HEK293 (cell line): ENCODE results near the gene TTC27.

Source experiments
- CTCF ChIA-PET: fragments of 350-600 bp; formaldehyde crosslinking; extraction: SDS; loops from one replicate; lab custom pipeline; 2021; ENCODE audit warnings: antibody characterized with exemption; lab: Yijun Ruan, JAX
- POLR2A ChIA-PET: fragments of 300-600 bp; formaldehyde crosslinking; extraction: SDS; loops from one replicate; lab custom pipeline; 2020; ENCODE audit warnings: antibody characterized with exemption, inconsistent platforms; lab: Yijun Ruan, JAX
- H3K27ac ChIP-seq: fragments of 200-500 bp; sonication (Bioruptor generic); 2 replicates; pipeline ENCODE4 v1.5.1; 2014; ENCODE audit warnings: low read depth, low read length, control low read depth, inconsistent platforms; ENCODE audit errors: extremely low read depth
- H3K36me3 ChIP-seq, 2 experiments: fragments of 200-500 bp in 1 of 2; sonication (Bioruptor generic) in 1 of 2; 1 replicate in 1 of 2; 2 replicates in 1 of 2; pipeline ENCODE4 v1.5.1; 2014 to 2017; ENCODE audit warnings: inconsistent platforms in 2 of 2, low read length in 2 of 2; ENCODE audit not compliant: control insufficient read depth in 2 of 2, insufficient read depth in 1 of 2
- H3K4me1 ChIP-seq: fragments of 200-500 bp; sonication (Bioruptor generic); 2 replicates; pipeline ENCODE4 v1.5.1; 2014; ENCODE audit warnings: mild to moderate bottlenecking, low read length, inconsistent platforms; ENCODE audit not compliant: control insufficient read depth, insufficient read depth
- H3K4me3 ChIP-seq: 2 replicates; pipeline ENCODE4 v1.5.1; 2011; ENCODE audit warnings: low read depth, mild to moderate bottlenecking, control low read depth, low read length, moderate library complexity
- H3K9me3 ChIP-seq: fragments of 200-500 bp; sonication (Bioruptor generic); 2 replicates; pipeline ENCODE4 v1.5.1; 2014; ENCODE audit warnings: low read depth, low read length, inconsistent platforms; ENCODE audit not compliant: control insufficient read depth, insufficient read depth
- ZBTB8A ChIP-seq: fragments of 450-650 bp; formaldehyde crosslinking; IDR thresholded peaks from 2 replicates; pipeline ENCODE4 v1.5.1; 2016; ENCODE audit warnings: missing biosample characterization, missing genetic modification characterization
- ZNF133 ChIP-seq: fragments of 450-650 bp; formaldehyde crosslinking; IDR thresholded peaks from 2 replicates; pipeline ENCODE4 v1.5.1; 2016; ENCODE audit warnings: missing biosample characterization, missing genetic modification characterization
- ZNF175 ChIP-seq: fragments of 450-650 bp; formaldehyde crosslinking; IDR thresholded peaks from 2 replicates; pipeline ENCODE4 v1.5.1; 2016; ENCODE audit warnings: missing biosample characterization, missing genetic modification characterization
- ZNF24 ChIP-seq: fragments of 450-650 bp; formaldehyde crosslinking; IDR thresholded peaks from 2 replicates; pipeline ENCODE4 v1.5.1; 2016; ENCODE audit warnings: missing biosample characterization, missing genetic modification characterization
- ZNF248 ChIP-seq: fragments of 450-650 bp; formaldehyde crosslinking; IDR thresholded peaks from 2 replicates; pipeline ENCODE4 v1.5.1; 2017; ENCODE audit warnings: missing biosample characterization, missing genetic modification characterization
- ZNF350 ChIP-seq: fragments of 450-650 bp; formaldehyde crosslinking; IDR thresholded peaks from 2 replicates; pipeline ENCODE4 v1.5.0; 2017; ENCODE audit warnings: missing biosample characterization, mild to moderate bottlenecking, missing genetic modification characterization
- ZNF501 ChIP-seq: fragments of 450-650 bp; formaldehyde crosslinking; IDR thresholded peaks from 2 replicates; pipeline ENCODE4 v1.5.1; 2016; ENCODE audit warnings: missing biosample characterization, missing genetic modification characterization
- ZNF514 ChIP-seq: fragments of 450-650 bp; formaldehyde crosslinking; IDR thresholded peaks from 2 replicates; pipeline ENCODE4 v1.5.1; 2016; ENCODE audit warnings: missing biosample characterization, missing genetic modification characterization
- ZNF544 ChIP-seq: fragments of 450-650 bp; formaldehyde crosslinking; IDR thresholded peaks from 2 replicates; pipeline ENCODE4 v1.5.0; 2017; ENCODE audit warnings: missing biosample characterization, missing genetic modification characterization
- ZNF561 ChIP-seq: fragments of 450-650 bp; IDR thresholded peaks from 2 replicates; pipeline ENCODE4 v1.5.1; 2018; ENCODE audit warnings: missing biosample characterization, missing genetic modification characterization, borderline replicate concordance
- ZNF701 ChIP-seq: fragments of 450-650 bp; formaldehyde crosslinking; IDR thresholded peaks from 2 replicates; pipeline ENCODE4 v1.5.1; 2016; ENCODE audit warnings: missing biosample characterization, missing genetic modification characterization
- TF ChIP-seq, protein P1 (sequence below): fragments of 450-650 bp; formaldehyde crosslinking; IDR thresholded peaks from 2 replicates; pipeline ENCODE4 v1.5.1; 2016; ENCODE audit warnings: missing biosample characterization, missing genetic modification characterization
- TF ChIP-seq, protein P2 (sequence below): fragments of 450-650 bp; formaldehyde crosslinking; IDR thresholded peaks from 2 replicates; pipeline ENCODE4 v1.5.1; 2016; ENCODE audit warnings: missing biosample characterization, missing genetic modification characterization, low read depth
- TF ChIP-seq, protein P3 (sequence below): fragments of 450-650 bp; formaldehyde crosslinking; IDR thresholded peaks from 2 replicates; pipeline ENCODE4; 2016; ENCODE audit warnings: missing biosample characterization, missing genetic modification characterization
- TF ChIP-seq, protein P4 (sequence below): fragments of 450-650 bp; formaldehyde crosslinking; IDR thresholded peaks from 2 replicates; pipeline ENCODE4 v1.5.1; 2016; ENCODE audit warnings: missing biosample characterization, missing genetic modification characterization
- TF ChIP-seq, protein P5 (sequence below): fragments of 450-650 bp; formaldehyde crosslinking; IDR thresholded peaks from 2 replicates; pipeline ENCODE4 v1.5.1; 2016; ENCODE audit warnings: missing biosample characterization, missing genetic modification characterization
- TF ChIP-seq, protein P6 (sequence below): fragments of 450-650 bp; formaldehyde crosslinking; IDR thresholded peaks from 2 replicates; pipeline ENCODE4 v1.5.1; 2016; ENCODE audit warnings: missing biosample characterization, missing genetic modification characterization
- TF ChIP-seq, protein P7 (sequence below): fragments of 450-650 bp; formaldehyde crosslinking; optimal IDR thresholded peaks from 2 replicates; pipeline ENCODE3; 2016; ENCODE audit warnings: missing biosample characterization, mild to moderate bottlenecking, missing genetic modification characterization

TTC27 gene

DNA sequence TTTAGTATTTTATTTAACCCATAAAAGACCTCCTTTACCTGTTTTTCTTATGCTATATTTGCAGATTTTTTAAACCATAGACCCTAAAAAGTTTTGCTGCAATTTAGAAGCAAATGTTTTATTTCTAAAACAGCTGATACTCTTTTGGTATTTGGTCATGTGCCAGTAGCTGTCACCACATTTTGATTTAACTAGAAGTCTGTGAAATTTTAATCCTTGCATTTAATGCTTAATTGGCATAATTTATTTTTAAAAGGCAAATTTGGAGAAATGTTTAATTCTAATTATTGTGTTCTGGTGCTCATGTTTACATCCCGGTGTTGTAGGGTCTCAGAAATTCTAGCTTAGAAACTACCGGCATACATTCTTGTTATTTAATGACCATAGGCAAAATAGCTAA is 111.8 kb downstream of the TTC27 start:
- Histone ChIP-seq H3K4me3 (no peak overlapping the region), H3K36me3 (no peaks in the 10 kb centered on the region), H3K9me3 (no peaks in the 10 kb centered on the region), H3K4me1 (no peaks in the 10 kb centered on the region), H3K27ac (no peak overlapping the region)
- CTCF ChIA-PET = interaction anchor here (0.6 kb wide), 1 partner anchor 1272 kb away, joined by 3 read pairs; no protein-coding TSS in a partner anchor
- POLR2A ChIA-PET = no interaction called here
- TF ChIP-seq ZNF501 (tag by site-specific recombination) (no peak), ZBTB8A (tag by site-specific recombination) (no peak), ZNF544 (no peak)
- TF ChIP-seq, protein P1, sequence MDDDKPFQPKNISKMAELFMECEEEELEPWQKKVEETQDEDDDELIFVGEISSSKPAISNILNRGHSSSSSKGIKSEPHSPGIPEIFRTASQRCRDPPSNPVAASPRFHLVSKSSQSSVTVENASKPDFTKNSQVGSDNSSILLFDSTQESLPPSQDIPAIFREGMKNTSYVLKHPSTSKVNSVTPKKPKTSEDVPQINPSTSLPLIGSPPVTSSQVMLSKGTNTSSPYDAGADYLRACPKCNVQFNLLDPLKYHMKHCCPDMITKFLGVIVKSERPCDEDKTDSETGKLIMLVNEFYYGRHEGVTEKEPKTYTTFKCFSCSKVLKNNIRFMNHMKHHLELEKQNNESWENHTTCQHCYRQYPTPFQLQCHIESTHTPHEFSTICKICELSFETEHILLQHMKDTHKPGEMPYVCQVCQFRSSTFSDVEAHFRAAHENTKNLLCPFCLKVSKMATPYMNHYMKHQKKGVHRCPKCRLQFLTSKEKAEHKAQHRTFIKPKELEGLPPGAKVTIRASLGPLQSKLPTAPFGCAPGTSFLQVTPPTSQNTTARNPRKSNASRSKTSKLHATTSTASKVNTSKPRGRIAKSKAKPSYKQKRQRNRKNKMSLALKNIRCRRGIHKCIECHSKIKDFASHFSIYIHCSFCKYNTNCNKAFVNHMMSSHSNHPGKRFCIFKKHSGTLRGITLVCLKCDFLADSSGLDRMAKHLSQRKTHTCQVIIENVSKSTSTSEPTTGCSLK = no peak

DNA sequence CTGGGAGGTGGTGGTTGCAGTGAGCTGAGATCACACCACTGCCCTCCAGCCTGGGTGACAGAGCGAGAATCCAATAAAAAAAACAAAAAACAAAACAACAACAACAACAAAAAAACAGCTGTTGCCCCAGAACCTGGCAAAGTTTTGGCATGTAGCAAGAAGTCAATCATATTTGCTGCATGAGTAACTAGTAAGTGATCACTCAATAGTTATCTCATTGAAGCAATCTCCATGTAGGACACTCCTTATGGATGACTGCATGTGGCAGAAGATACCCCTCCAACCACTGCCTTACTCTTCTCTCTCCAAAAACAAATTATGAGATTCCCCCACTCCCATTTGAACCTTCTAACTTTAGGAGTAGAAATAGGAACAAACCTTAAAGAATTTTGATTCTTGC is 113.7 kb downstream of the TTC27 start:
- no peaks in the 10 kb centered on the region for H3K4me1 ChIP-seq
- no peaks in the 10 kb centered on the region for H3K36me3 ChIP-seq
- TF ChIP-seq, protein P2, sequence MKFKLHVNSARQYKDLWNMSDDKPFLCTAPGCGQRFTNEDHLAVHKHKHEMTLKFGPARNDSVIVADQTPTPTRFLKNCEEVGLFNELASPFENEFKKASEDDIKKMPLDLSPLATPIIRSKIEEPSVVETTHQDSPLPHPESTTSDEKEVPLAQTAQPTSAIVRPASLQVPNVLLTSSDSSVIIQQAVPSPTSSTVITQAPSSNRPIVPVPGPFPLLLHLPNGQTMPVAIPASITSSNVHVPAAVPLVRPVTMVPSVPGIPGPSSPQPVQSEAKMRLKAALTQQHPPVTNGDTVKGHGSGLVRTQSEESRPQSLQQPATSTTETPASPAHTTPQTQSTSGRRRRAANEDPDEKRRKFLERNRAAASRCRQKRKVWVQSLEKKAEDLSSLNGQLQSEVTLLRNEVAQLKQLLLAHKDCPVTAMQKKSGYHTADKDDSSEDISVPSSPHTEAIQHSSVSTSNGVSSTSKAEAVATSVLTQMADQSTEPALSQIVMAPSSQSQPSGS (tag by site-specific recombination) = no peak
- TF ChIP-seq, all 188 proteins: peak for 0
- H3K27ac ChIP-seq = no peak overlapping the region
- CTCF ChIA-PET = interaction anchor here (0.7 kb wide), 1 partner anchor 70 kb away, joined by 3 read pairs; no protein-coding TSS in a partner anchor
- no peak overlapping the region for H3K4me3 ChIP-seq
- no peaks in the 10 kb centered on the region for H3K9me3 ChIP-seq
- POLR2A ChIA-PET = no interaction called here

DNA sequence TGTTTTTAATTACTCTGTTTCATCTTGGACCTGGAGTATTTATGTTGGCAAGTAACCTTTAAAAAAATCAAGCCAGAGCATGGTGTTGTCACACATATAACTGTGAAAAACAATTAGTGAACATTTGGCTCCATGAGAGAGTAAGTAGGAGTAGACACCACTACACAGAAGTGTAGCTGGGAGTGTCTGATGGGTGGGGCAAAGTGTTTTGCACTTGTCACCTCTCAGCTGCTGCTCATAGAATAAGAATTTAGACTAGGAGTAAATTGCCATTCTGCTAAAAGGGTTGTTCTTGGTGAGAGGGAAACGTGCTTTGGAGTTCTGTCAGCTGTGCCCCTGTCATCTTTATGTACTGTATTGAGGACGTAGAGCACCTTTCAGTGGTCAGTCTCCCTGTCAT is 114.5 kb downstream of the TTC27 start:
- H3K4me1 ChIP-seq = no peaks in the 10 kb centered on the region
- no peaks in the 10 kb centered on the region for H3K36me3 ChIP-seq
- no peaks in the 10 kb centered on the region for H3K9me3 ChIP-seq
- CTCF ChIA-PET = interaction anchor here (0.7 to 0.8 kb wide), 3 partner anchors 67 to 698 kb away, joined by 3 read pairs; no protein-coding TSS in a partner anchor
- POLR2A ChIA-PET = no interaction called here
- no peak overlapping the region for H3K27ac ChIP-seq
- H3K4me3 ChIP-seq = no peak overlapping the region
- TF ChIP-seq, protein P3, sequence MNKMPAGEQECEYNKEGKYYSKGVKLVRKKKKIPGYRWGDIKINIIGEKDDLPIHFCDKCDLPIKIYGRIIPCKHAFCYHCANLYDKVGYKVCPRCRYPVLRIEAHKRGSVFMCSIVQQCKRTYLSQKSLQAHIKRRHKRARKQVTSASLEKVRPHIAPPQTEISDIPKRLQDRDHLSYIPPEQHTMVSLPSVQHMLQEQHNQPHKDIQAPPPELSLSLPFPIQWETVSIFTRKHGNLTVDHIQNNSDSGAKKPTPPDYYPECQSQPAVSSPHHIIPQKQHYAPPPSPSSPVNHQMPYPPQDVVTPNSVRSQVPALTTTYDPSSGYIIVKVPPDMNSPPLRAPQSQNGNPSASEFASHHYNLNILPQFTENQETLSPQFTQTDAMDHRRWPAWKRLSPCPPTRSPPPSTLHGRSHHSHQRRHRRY (tag by site-specific recombination) = no peak
- TF ChIP-seq ZNF514 (tag by site-specific recombination) (no peak), ZNF701 (tag by site-specific recombination) (no peak), ZNF561 (tag by site-specific recombination) (no peak), ZNF175 (tag by site-specific recombination) (no peak), ZNF133 (tag by site-specific recombination) (no peak), ZNF248 (no peak), ZNF24 (tag by site-specific recombination) (no peak), ZNF350 (tag by site-specific recombination) (no peak)
- TF ChIP-seq, protein P4, sequence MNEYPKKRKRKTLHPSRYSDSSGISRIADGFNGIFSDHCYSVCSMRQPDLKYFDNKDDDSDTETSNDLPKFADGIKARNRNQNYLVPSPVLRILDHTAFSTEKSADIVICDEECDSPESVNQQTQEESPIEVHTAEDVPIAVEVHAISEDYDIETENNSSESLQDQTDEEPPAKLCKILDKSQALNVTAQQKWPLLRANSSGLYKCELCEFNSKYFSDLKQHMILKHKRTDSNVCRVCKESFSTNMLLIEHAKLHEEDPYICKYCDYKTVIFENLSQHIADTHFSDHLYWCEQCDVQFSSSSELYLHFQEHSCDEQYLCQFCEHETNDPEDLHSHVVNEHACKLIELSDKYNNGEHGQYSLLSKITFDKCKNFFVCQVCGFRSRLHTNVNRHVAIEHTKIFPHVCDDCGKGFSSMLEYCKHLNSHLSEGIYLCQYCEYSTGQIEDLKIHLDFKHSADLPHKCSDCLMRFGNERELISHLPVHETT (tag by site-specific recombination) = no peak
- TF ChIP-seq, protein P5, sequence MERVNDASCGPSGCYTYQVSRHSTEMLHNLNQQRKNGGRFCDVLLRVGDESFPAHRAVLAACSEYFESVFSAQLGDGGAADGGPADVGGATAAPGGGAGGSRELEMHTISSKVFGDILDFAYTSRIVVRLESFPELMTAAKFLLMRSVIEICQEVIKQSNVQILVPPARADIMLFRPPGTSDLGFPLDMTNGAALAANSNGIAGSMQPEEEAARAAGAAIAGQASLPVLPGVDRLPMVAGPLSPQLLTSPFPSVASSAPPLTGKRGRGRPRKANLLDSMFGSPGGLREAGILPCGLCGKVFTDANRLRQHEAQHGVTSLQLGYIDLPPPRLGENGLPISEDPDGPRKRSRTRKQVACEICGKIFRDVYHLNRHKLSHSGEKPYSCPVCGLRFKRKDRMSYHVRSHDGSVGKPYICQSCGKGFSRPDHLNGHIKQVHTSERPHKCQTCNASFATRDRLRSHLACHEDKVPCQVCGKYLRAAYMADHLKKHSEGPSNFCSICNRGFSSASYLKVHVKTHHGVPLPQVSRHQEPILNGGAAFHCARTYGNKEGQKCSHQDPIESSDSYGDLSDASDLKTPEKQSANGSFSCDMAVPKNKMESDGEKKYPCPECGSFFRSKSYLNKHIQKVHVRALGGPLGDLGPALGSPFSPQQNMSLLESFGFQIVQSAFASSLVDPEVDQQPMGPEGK (tag by site-specific recombination) = no peak
- TF ChIP-seq, protein P6, sequence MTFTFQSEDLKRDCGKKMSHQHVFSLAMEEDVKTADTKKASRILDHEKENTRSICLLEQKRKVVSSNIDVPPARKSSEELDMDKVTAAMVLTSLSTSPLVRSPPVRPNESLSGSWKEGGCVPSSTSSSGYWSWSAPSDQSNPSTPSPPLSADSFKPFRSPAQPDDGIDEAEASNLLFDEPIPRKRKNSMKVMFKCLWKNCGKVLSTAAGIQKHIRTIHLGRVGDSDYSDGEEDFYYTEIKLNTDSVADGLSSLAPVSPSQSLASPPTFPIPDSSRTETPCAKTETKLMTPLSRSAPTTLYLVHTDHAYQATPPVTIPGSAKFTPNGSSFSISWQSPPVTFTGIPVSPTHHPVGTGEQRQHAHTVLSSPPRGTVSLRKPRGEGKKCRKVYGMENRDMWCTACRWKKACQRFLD (tag by site-specific recombination) = no peak
- TF ChIP-seq, protein P1 = no peak
- TF ChIP-seq, protein P7, sequence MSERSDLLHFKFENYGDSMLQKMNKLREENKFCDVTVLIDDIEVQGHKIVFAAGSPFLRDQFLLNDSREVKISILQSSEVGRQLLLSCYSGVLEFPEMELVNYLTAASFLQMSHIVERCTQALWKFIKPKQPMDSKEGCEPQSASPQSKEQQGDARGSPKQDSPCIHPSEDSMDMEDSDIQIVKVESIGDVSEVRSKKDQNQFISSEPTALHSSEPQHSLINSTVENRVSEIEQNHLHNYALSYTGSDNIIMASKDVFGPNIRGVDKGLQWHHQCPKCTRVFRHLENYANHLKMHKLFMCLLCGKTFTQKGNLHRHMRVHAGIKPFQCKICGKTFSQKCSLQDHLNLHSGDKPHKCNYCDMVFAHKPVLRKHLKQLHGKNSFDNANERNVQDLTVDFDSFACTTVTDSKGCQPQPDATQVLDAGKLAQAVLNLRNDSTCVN (tag by site-specific recombination) = no peak
